ENCODE measurements around the gene MYH9. TPM values are rescaled to one million over a fixed set of nuclear protein-coding genes. Genes with fewer than 3 reads are reported as not detected.
"Not testable (repeated sequence)": the region's sequence is repeated elsewhere in the genome, so short reads cannot be mapped to it uniquely, and the experiment has no call there.

MYH9 gene
- 277 and 308 TPM in 2 replicates for total RNA-seq (2014; rRNA removed; shearing (Covaris generic))
- 165 and 169 TPM in 2 replicates for polyA plus RNA-seq (2015; cell fraction: cytosol; rRNA removed)
- 579 and 585 TPM in 2 replicates for polyA plus RNA-seq (2015; cell fraction: nucleus; rRNA removed)

DNA sequence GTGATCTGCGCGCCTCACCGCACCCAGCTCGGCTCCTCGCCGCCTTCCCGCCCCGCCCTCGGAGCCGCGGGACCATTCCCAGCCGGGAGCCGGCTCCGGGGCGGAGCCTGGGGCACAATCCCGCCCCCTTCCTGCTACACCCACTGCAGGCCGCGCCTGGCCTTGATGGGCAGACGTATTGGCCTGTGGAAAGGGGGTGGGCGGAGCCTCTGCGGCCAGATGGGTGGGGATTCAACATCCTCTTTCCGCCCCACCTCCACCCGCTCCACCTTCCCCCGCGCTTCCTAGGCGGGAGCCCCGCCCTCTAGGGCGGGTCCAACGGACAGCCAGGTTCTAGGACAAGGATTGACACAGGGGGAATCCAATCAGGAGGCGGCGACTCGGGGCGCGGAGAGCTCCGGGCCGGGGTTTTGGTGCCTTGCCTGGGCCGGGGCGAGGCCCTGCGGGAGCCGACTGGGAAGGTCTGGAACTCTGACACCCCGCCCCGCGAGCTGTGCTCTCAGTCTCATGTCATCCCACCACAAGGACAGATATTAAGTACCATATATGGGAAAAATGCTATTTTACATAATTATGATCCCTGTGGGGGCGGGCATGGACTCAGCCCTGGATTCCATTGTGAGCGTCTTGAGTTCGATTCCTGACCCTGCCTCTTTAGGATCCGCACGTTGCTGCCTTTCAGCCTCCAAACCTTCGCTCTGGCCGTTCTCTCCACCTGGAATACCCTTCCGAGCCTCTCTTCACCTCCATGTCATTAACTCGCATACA is at the start of gene MYH9:
TSS of gene MYH9 (minus strand) at position 9 of the 768 bp plus-strand sequence. CDS start 38,731 bp downstream, outside the sequence.
- DNase-seq (ENCODE audit: low read depth): peak; percentile 100

DNA sequence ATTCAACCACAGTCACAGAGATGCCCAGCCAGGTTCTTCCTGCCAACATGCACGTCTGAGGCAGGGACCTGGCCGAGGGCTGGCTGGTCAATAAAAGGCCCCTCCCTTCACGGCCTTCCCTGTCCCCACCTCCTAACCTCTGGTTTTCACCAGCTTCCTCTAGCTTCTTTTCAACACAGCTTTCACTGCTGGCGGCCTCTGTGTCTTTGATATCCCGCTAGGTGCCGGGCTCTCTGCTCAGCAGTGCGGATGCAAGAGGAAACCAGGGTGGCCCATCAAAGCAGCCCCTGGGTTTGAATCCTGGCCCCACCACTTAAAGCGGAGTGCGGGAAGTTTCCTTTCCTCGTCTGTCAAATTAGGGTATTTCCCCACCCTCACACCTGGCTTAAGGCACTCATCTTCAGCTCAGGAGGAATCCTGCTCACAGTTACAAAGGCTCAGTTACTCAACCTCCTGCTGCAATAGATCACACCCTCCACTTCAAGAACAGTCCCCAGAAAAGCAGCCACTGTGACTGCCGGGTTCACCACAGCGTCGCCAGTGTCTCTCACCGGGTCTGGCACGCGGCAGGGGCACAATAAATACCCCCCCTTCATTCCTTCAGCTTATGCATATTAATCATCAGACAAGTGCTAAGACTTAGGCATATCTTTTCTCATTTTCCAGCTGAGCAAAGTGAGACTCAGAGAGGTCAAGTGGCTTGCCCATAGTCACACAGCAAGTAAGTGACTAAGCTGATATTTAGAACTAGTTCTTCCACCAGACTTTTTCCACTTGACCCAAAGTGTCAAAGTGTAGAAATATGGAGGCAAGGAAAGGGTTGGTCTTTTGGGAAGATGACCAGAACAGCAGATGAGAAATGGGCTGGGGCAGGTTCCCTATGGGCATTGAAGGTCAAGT is 48.0 kb upstream of the MYH9 start:
- DNase-seq (ENCODE audit: low read depth): no peak

DNA sequence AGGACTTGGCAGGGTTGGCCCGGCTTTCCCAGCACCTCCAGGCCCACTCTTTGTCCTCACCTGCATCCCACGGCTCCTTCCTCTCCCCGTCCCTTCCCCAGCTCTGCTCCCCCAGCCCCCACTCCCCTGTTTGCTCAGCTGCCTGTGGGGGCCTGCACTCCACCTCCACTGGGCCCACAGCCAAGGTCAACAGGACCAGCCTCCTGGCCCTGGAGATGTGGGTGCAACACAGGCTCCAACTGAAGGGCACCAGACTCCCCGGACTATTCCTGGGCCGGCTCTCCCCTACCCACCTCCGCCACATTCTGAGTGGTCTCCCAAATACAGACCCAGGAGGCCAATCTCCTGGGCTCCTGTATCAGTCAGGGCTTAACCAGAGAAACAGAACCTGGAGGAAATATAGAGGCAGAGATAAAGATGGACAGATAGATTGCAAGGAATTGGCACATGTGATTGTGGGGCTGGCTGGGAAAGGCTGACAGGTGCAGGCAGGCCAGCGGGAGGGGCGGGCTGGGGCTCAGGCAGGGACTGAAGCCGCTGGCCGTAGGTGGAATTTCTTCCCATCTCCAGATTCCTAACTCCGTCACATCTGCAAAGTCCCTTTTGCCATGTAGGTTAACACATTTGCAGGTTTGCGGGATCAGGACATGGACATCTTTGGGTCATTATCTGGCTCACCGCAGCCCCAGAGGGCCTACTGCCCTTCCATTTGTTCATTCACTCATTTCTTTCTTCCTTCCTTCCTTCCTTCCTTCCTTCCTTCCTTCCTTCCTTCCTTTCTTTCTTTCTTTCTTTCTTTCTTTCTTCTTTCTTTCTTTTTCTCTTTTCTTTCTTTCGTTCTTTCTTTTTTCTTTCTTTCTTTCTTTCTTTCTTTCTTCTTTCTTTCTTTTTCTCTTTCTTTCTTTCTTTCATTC is 45.8 kb upstream of the MYH9 start:
- no peak for DNase-seq (ENCODE audit: low read depth)

DNA sequence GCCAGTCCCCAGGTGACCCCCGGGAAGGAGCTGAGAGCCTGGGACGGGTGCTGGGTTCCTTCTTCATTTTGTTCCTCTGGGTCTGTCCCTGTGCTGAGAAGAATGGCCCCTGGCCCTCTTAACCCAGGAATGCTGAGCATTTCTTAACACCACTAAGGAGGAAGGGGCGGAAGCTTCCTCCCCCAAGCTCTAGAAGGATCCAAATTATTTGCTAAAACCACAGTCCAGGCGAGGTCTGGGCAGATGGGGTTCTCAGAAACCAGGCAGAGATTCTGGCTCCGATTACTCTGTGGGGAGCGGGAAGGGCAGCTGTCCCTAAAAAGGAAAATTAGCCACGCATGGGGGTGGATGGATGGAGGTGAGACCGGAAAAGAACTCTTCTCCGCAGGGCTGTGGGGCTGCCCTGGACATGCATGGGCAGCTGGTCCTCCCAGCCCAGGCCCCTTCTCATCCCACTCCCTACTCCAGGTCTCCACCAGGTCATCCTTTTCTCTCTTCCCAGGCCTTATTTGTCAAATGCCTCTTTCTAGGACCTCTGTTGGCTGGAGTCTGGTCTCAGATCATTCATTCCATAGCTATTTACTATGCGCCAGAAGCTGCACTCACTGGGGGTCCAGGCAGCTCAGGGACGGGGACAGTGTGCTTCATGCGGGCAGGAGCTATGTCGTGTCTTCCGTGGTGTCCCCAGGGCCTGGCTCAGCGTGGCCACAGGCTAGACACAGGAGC is 45.0 kb upstream of the MYH9 start:
- no peak for DNase-seq (ENCODE audit: low read depth)

DNA sequence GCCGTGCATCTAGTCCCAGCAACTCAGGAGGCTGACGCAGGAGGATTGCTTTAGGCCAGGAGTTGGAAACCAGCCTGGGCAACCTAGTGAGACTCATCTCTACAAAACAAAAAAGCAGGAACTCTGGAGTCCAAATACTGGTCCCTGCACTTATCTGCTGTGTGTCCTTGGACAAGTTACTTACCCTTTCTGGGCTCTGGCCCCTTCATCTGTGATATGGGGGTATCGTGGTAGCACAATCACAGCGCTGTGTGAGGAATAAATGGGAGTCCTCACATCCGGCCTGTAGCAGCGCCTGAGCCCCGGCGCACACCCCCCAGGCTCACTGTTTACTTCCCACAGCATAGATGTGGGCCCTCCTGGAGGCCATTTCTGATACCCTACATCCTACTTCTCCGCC is 44.2 kb upstream of the MYH9 start:
- no peak for DNase-seq (ENCODE audit: low read depth)

DNA sequence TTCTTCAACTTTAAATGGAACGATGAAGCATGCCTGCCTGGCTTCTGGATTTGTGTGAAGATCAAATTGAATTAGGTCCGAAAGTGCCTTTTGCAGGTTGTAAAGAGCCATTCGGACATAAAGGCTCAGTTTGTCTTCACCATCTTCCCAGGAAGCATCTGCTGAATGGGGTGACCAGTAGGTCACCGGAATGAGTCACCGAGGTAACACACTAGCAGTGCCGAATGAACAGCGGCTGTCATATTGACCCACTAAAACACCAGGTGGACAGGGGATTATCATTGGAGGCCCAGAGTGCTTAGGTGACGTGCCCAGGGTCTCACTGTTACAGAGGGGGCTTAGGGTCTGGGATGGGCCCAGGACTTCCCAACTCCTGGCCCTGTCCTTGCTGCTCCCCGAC is 43.1 kb upstream of the MYH9 start:
- peak; percentile 45 for DNase-seq (ENCODE audit: low read depth)

DNA sequence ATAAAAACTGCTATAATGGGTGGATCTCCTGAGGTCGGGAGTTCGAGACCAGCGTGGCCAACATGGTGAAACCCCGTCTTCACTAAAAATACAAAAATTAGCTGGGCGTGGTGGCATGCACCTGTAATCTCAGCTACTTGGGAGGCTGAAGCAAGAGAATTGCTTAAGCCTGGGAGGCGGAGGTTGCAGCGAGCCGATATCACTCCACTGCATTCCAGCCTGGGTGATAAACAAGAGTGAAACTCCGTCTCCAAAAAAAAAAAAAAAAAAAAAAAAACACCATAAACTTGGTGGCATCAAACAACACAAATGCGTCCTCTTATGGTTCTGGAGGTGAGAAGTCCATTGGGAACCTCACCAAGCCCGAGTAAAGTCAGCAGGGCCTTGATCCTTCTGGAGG is 40.2 kb upstream of the MYH9 start:
- DNase-seq (ENCODE audit: low read depth): not testable (repeated sequence)

DNA sequence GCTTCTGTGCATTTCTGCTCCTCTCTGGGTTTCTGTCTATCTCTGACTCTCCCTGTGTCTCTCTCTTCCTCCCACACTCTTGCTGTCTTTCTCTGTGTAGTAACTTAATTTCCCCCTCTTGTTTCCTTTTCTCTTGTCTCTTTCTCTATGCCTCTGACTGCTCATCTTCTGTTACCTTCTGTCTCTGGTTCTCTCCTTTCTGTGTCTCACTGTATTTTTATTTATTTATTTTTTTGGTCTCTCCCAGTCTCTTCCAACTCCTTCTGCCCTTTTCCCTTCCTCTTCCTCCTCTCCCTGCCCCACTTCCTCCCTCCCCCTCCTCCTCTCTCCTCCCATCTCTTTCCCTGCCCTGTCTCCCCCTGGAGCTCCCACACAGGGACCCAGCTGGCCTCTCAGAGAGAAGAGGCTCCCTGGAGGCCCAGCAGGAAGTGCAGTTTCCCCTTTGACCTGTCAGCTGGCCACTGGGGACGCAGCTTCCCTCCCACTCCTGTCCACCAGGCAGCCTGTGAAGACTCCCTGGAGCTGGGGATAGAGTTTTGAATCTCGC is 38.3 kb upstream of the MYH9 start:
- no peak for DNase-seq (ENCODE audit: low read depth)

DNA sequence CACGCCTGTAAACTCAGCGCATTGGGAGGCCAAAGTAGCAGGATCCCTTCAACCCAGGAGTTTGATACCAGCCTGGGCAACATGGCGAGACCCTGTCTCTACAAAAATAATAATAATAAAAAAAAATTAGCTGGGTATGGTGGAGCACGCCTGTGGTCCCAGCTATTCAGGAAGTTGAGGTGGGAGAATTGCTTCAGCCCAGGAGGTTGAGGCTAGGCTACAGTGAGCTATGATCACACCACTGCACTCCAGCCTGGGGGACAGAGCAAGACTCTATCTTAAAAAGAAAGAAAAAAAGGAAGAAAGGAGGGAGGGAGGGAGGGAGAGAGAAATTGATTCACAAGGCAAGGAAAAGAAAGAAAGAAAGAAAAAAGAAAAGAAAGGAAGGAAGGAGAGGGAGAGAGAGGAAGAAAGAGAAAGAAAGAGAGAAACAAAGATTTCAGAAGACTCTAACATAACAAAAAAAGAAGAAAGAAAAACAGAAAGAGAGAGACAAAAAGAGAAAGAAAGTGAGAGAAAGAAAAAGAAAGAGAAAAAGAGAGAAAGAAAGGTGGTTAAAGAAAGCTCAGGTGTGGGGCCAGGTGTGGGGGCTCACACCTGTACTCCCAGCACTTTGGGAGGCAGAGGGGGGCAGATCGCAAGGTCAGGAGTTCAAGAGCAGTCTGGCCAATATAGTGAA is 37.3 kb upstream of the MYH9 start:
- no peak for DNase-seq (ENCODE audit: low read depth)

DNA sequence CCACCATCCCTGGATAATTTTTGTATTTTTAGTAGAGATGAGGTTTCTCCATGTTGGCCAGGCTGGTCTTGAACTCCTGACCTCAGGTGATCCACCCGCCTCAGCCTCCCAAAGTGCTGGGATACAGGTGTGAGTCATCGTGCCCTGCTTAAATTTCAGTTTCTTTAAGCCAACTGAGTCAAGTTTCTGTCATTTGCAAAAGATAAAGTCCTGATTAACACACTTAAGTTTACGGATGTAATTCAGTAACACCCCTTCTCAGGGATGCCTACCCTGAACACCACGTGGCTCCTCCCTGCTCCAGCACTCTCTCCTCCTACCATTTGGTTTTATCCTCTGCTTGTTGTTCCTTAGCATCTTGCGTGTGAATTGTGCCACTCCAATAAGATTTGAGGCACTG is 36.7 kb upstream of the MYH9 start:
- not testable (repeated sequence) for DNase-seq (ENCODE audit: low read depth)

DNA sequence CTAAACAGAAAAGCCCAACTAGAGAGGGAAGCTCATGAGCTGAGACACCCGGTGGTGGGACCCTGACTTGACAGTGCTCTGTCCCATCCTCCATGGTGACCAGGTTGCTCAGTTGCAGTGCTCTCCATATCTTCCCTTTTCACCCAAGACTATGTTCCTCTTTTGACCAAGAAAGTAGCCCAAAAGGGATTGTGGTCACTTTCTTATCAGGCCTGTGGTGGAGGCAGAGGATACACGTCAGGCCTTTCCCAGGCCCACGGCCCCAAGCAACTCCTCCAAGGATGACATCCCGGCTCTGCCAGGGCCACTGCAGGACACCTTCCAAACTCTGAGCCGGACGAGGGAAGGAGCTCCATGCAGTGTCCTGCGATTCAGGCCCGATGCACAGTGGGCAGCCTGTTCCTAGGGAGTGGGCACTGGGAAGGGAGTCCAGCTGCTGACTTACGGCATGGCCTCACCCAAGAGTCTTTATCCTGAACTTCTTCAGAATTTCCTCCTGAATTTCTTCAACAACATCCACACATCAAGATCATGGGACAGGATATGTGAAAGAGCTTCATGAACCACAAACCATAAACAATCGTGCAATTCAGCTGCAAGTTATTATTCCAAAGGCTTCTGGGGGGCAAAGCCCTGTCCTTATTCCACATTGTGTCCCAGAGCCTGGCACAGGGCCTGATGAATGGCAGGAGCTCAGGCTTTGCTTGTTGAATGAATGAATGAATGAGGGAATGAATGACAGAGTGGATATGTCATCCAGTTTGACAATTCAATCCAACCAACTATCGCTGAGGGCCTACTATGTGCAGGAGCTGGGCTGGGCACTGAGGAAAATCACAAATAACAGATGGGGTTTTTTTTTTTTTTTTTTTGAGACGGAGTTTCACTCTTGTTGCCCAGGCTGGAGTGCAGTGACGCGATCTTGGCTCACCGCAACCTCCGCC is 36.0 kb upstream of the MYH9 start:
- DNase-seq (ENCODE audit: low read depth): peak; percentile 40

- DNase-seq (ENCODE audit: low read depth): no peak
These were observed 34.7 kb upstream of the MYH9 start for GRCh38 chr22:36422287-36423014.

GRCh38 chr22:36419912-36420882 is 32.4 kb upstream of the MYH9 start:
- no peak for DNase-seq (ENCODE audit: low read depth)

GRCh38 chr22:36419177-36419911 is 31.6 kb upstream of the MYH9 start:
- no peak for DNase-seq (ENCODE audit: low read depth)

- peak; percentile 90 for DNase-seq (ENCODE audit: low read depth)
These were observed 29.5 kb upstream of the MYH9 start for GRCh38 chr22:36417281-36417686.

Data from HT1080 (cell line).